Measurements from ENCODE around the gene GPR61.
A peak's percentile ranks its signal among the peaks of the same experiment; 100 is the strongest.

GPR61 gene

GRCh38 chr1:109537450-109538178, 2.1 kb upstream of the GPR61 start:
- DNase-seq, result no peak

- DNase-seq, result no peak
Measured at GRCh38 chr1:109538827-109539555, 681 bp upstream of the GPR61 start.

GRCh38 chr1:109541102-109541501, 1.4 kb downstream of the GPR61 start:
- DNase-seq, result no peak

- no peak for DNase-seq
Measured at GRCh38 chr1:109542657-109543056, 3.0 kb downstream of the GPR61 start.

GRCh38 chr1:109543283-109543987, 3.8 kb downstream of the GPR61 start:
- no peak for DNase-seq

- DNase-seq, result no peak
Measured at GRCh38 chr1:109543988-109544735, 4.5 kb downstream of the GPR61 start.

- DNase-seq, result peak; percentile 91
Measured at GRCh38 chr1:109546311-109547109, 6.8 kb downstream of the GPR61 start.

- DNase-seq, result peak; percentile 15
Measured at GRCh38 chr1:109547463-109548320, 8.0 kb downstream of the GPR61 start.

GRCh38 chr1:109548321-109549267, 8.9 kb downstream of the GPR61 start, which contains the start of gene GNAI3:
GNAI3 (plus strand) TSS chr1:109548615; CDS start chr1:109548721, 106 bp downstream.
- DNase-seq, result peak; percentile 96

- DNase-seq, result no peak
Measured at GRCh38 chr1:109556563-109556962, 16.9 kb downstream of the GPR61 start.

GRCh38 chr1:109557520-109557919, 17.8 kb downstream of the GPR61 start:
- DNase-seq, result no peak

- no peak for DNase-seq
Measured at GRCh38 chr1:109559995-109560394, 20.3 kb downstream of the GPR61 start.

- no peak for DNase-seq
Measured at GRCh38 chr1:109564194-109564878, 24.7 kb downstream of the GPR61 start.

- no peak for DNase-seq
Measured at GRCh38 chr1:109565241-109565640, 25.6 kb downstream of the GPR61 start.

GRCh38 chr1:109566982-109567381, 27.3 kb downstream of the GPR61 start:
- no peak for DNase-seq

- no peak for DNase-seq
Measured at GRCh38 chr1:109567877-109568672, 28.4 kb downstream of the GPR61 start.

GRCh38 chr1:109569323-109569722, 29.7 kb downstream of the GPR61 start:
- DNase-seq, result no peak

GRCh38 chr1:109570414-109570813, 30.7 kb downstream of the GPR61 start:
- DNase-seq, result no peak
